HG02759 (cell line): Measurements from ENCODE around the gene IMPG2.
A peak's percentile ranks its signal among the peaks of the same experiment; 100 is the strongest.
"Not testable (repeated sequence)": the region's sequence is repeated elsewhere in the genome, so short reads cannot be mapped to it uniquely, and the experiment has no call there.

ENCODE experiments used
- ATAC-seq: cut with Tn5 transposase; IDR thresholded peaks from one replicate; pipeline ENCODE4 v1.9.1; 2021; ENCODE audit warnings: mild to moderate bottlenecking, moderate library complexity; ENCODE audit not compliant: unreplicated experiment

Gene IMPG2

GRCh38 chr3:101320475-101320874, at the start of gene IMPG2:
Gene IMPG2, minus strand, starts transcription at chr3:101320575. Its CDS starts 203 bp downstream, at chr3:101320372.
- no peak for ATAC-seq

DNA sequence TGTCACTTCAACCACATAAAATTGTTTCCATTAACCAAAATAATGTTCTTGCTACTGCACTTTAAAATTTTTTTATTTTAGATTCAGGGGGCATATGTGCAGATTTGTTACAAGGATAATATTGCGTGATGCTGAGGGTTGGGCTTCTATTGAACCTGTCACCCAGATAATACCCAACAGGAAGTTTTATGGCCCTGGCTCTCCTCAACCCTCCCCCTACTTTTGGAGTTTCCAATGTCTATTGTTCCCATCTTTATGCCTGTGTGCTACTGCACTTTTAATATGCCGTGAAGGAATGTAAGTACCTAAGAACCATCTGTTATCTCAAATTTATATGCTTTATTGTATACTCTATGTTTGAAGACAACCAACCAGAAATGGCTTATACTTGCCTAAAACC, 42.0 kb upstream of the IMPG2 start:
- no peak for ATAC-seq

- no peak for ATAC-seq
Measured at GRCh38 chr3:101351829-101352228, 31.5 kb upstream of the IMPG2 start.

- no peak for ATAC-seq
Measured at GRCh38 chr3:101340591-101340990, 20.2 kb upstream of the IMPG2 start.

GRCh38 chr3:101333883-101334282, 13.5 kb upstream of the IMPG2 start:
- ATAC-seq = no peak

GRCh38 chr3:101329016-101329673, 8.8 kb upstream of the IMPG2 start:
- no peak for ATAC-seq

DNA sequence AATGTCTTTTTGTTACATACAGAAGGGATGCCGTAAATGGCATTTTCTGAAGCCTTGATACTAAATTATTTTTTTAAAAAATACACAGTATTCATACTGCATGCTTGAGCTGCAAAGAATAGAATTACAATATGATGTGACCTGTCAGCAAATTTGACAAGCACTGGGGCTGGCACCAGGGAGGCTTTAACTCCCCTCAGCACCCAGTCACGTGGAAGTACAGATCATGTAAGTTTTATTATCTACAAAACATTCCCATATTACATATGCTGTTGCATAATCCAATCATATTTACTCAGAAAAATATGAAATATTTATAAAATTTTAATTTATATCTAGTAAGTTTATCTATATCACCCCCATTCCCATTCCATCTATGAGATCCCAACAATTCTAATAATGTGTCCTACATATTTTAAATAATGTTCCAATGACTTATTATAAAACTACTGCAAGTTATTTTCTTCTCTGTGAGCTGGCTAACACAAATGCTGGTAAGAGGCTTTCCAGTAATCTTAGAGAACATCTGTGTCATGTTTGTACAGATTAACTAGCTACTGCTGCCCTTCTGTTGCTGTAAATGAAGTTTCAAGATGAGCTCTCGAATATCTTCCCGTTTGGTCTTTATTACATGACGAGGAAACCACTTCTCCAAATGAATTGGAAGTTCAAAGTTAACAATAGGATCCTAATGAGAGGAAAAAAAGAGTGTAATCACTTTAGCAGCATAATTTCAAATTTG, 5.2 kb upstream of the IMPG2 start:
- ATAC-seq = no peak

GRCh38 chr3:101319531-101319930, 844 bp downstream of the IMPG2 start:
- no peak for ATAC-seq

DNA sequence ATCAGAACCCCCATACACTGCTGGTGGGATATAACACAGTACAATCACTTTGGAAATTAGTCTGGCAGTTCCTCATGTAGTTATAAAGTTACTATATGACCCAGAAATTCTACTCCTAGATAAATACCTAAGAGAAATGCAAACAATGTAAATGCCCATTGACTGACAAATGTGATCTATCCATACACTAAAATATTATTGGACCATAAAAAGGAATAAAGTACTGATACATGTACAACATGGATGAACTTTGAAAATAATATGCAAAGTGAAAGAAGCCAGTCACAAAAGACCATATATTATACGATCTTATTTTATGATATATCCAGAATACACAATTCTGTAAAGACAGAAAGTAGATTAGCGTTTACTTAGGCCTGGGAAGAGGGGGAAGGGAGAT, 7.8 kb downstream of the IMPG2 start:
- no peak for ATAC-seq

GRCh38 chr3:101311676-101312075, 8.7 kb downstream of the IMPG2 start:
- ATAC-seq = no peak

GRCh38 chr3:101310978-101311375, 9.4 kb downstream of the IMPG2 start:
- no peak for ATAC-seq

- ATAC-seq = not testable (repeated sequence)
Measured at GRCh38 chr3:101308147-101308772, 12.1 kb downstream of the IMPG2 start.

DNA sequence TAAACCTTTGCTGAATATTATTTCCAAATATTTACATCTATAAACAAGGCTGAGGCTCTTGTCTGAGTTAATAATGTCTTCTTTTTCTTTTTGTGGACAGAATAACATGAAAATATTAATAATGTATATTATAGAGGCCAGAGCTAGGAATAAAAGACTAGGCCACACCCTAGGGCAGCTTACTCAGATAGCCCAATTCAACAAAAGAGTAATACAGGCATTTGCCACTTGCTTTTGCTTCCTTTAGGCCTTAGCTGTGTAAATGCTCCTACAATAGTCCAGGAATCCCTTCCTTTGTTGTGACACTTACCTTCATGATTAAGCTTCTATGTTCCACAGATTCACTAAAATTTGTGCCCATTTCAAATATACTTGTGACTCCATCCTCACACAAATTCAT, 16.5 kb downstream of the IMPG2 start:
- no peak for ATAC-seq

DNA sequence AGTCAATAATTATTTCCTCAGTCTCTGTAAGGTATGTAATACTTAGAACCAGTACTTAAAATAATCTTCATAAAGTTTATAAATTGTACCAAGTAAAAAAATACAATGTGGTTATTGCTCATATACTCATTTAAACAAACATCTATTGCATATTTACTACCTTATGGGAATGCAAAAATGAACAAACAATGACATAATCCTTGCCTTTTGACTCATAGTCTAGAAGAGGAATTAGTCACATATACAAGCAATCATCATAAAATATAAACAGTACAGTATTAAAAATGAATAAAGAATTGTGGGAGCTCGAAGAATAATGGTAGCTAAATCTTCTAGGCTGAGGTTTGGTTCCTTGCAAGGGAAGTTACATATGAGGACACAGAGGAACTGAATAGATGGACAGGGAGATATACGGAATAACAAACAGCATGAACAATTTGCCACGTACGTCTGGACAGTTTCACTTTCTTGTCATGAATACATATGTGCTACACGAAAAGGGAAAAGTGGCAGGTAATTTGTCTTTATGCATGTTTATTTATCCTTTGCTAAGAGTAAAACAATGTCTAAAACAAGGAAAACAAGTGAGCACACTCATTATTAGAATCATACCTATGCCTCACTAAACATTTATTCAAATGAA, 17.2 kb downstream of the IMPG2 start:
- ATAC-seq = peak; percentile 53

- no peak for ATAC-seq
Measured at GRCh38 chr3:101300073-101300472, 20.3 kb downstream of the IMPG2 start.

DNA sequence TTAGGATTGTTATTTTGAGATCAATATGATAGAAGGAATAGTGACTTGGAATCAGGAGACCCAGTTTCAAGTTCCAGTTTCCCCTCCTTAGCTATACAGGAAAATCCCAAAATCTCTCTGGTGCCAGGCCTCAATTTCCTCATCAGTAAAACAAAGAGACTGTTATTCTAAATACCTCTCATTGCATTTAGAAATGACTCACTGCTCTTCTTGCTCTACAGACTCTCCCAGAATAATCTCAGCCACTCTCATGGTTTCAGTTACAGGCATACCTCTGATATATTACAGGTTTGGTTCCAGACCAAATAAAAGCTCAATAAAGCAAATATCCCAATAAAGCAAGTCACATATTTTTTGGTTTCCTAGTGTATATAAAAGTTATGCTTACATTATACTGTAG, 28.3 kb downstream of the IMPG2 start:
- ATAC-seq = no peak

DNA sequence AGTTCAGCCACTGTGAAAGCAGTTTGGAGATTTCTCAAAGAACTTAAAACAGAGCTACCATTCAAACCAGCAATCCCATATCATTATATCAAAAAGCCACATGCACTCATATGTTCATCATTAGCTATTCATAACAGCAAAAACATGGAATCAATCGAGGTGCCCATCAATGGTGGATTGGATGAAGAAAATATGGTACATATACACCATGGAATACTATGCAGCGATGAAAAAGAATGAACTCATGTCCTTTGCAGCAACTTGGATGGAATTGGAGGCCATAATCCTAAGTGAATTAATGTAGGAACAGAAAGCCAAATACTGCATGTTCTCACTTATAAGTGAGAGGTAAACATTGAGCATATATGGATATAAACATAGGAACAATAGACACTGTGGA, 32.1 kb downstream of the IMPG2 start:
- no peak for ATAC-seq

DNA sequence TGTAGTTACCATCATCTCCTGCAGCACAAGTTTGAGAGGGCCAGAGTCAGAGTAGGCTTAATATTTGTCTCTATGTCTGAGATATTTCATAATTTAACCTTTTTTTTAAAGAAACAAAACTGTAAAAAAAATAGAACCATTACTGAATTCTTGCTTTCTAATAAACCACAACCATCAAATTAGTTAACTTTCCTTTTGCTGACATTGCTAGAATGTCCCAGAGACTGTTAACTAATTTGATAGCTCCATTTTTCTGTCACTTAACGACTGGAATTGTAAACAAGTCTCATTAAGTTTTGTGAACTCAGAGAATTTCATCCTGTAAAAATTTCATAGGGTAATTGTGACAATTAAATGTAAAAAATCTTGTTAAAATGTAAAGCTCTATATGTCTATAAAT, 35.6 kb downstream of the IMPG2 start:
- ATAC-seq = no peak

DNA sequence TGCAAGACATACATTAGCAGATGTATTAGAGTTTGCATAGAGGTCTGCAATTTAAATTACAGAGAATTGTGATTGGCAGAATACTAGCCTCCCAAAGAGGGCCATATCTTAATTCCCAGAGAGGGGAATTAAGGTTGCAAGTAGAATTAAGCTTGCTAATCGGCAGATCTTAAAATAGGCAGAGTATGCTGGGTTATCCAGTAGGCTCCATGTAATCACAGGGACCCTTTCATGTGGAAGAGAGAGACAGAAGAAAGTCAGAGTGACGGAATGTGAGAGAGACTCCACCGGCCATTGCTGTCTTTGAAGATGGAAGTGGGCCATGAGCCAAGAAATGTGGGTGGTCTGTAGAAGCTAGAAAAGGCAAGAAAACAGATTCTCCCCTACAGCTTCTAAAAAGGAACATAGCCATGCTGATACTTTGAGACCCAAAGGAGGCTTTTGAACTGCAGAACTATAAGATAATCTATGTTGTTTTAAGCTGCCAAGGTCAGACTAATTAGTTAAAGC, 38.8 kb downstream of the IMPG2 start:
- no peak for ATAC-seq

- no peak for ATAC-seq
Measured at GRCh38 chr3:101279765-101280385, 40.5 kb downstream of the IMPG2 start.

GRCh38 chr3:101279162-101279561, 41.2 kb downstream of the IMPG2 start:
- ATAC-seq = no peak
